IPS-18a (cell line): ENCODE measurements around the gene NTRK1.

Source experiments
- H3K27ac ChIP-seq: one replicate; pipeline ENCODE4 v1.5.1; 2013; ENCODE audit warnings: low read length
- H3K27me3 ChIP-seq: one replicate; pipeline ENCODE4 v1.6.1; 2013; ENCODE audit warnings: mild to moderate bottlenecking, low read length; ENCODE audit not compliant: control insufficient read depth, insufficient read depth
- H3K36me3 ChIP-seq: one replicate; pipeline ENCODE4 v1.6.1; 2013; ENCODE audit warnings: low read depth, low read length; ENCODE audit not compliant: control insufficient read depth
- H3K4me1 ChIP-seq: one replicate; pipeline ENCODE4 v1.6.1; 2013; ENCODE audit warnings: low read depth, low read length; ENCODE audit not compliant: control insufficient read depth
- H3K4me3 ChIP-seq: one replicate; pipeline ENCODE4 v1.5.1; 2013; ENCODE audit warnings: low read length
- H3K9ac ChIP-seq: one replicate; pipeline ENCODE4 v1.6.1; 2013; ENCODE audit warnings: mild to moderate bottlenecking, low read length, moderate library complexity
- H3K9me3 ChIP-seq: one replicate; pipeline ENCODE4 v1.6.1; 2013; ENCODE audit warnings: low read depth, low read length; ENCODE audit not compliant: control insufficient read depth

Gene NTRK1

DNA sequence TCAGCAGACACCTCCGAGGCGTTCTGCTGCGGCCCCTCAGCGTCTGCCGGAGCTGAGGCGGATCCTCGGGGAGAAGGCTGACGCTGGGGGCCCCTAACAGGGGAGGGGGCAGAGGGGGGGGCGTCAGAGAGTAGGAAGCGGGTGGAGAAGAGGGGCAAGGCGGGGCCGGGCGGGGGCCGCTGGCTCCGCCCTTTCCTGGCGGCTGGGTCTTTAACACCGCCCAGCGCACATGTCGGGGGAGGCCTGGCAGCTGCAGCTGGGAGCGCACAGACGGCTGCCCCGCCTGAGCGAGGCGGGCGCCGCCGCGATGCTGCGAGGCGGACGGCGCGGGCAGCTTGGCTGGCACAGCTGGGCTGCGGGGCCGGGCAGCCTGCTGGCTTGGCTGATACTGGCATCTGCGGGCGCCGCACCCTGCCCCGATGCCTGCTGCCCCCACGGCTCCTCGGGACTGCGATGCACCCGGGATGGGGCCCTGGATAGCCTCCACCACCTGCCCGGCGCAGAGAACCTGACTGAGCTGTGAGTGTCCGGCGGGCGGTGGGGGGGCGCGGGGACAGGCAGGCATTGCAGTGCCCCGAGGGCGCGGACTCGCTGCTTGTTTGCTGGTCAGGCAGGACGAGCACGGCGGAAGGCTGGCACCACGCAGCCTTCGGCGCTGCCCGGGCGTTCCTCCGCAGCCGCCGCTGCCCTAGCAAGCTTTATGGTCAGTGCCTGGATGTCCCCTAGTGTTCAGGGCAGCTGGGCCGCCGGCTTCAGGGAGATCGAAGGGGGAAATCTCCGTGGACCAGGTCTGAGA lies at the start of gene NTRK1:
Gene NTRK1, plus strand, starts transcription at position 238 of the 796 bp plus-strand sequence. Its CDS starts 70 bp downstream, at position 308.
- H3K4me1 ChIP-seq: peaks cover 6% of the 10 kb centered on the region
- no peak within 1 kb of the TSS for H3K27ac ChIP-seq
- peaks cover 84% of the 10 kb centered on the region for H3K27me3 ChIP-seq
- H3K9ac ChIP-seq: no peak within 1 kb of the TSS
- H3K36me3 ChIP-seq: no peaks in the 10 kb centered on the region
- peak within 1 kb of the TSS; percentile 49 for H3K4me3 ChIP-seq
- no peaks in the 10 kb centered on the region for H3K9me3 ChIP-seq

DNA sequence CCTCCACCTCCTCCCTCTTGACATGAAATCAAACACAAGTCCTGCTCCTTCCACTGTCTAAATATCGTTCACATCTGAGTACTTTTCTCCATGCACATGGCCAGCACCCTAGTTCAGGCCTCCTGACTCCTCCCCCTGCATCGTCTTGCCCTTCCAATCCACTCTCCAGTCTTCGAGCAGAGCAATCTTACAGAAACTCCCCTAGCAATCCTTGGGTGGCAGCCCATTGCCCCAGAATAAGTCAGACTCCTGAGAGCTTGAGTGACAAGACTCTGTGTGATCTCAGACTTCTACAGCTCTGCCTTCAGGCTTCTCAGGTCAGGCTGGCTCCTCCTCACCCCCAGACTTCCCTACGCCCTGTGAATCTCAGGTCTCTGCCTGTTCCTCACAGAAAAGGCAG lies 49.5 kb upstream of the NTRK1 start:
- Histone ChIP-seq H3K27me3 (peaks cover 36% of the 10 kb centered on the region), H3K36me3 (no peaks in the 10 kb centered on the region), H3K27ac (no peak overlapping the region), H3K4me1 (peaks cover 4% of the 10 kb centered on the region), H3K9me3 (no peaks in the 10 kb centered on the region), H3K4me3 (no peak overlapping the region), H3K9ac (no peak overlapping the region)

DNA sequence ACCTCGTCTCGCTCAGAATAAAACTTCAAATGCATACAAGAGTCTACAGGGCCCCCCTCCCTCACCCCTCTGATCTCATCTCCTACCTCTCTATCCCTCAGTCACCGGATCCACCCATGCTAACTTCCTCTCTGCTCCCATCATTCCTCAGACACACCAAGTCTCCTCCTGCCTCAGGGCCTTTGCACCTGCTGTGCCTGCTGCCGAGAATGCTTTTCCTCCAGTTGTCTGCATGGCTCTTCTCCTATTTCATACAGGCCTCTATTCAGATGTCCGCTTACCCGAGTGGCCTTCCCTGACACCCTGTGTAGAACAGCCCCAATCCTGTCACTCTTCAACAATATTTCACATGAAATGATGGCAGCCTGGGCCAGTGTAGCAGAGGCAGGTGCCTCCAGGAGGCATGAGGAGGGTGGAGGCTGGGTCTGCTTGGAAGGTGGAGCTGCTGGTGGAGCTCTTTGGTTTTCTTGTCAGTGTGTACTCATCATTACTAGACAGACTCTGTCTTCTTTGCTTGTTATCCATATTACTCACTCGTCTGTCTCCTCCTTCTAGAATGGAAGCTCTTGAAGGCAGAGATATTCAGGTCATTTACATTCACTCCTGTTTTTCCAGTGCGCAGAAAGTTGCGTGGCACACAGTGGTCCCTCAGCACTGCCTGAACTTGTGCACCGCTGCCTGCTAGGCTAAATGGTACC lies 48.2 kb upstream of the NTRK1 start:
- Histone ChIP-seq H3K9ac (no peak overlapping the region), H3K4me1 (peaks cover 4% of the 10 kb centered on the region), H3K4me3 (no peak overlapping the region), H3K36me3 (no peaks in the 10 kb centered on the region), H3K9me3 (no peaks in the 10 kb centered on the region), H3K27me3 (peaks cover 38% of the 10 kb centered on the region), H3K27ac (no peak overlapping the region)

DNA sequence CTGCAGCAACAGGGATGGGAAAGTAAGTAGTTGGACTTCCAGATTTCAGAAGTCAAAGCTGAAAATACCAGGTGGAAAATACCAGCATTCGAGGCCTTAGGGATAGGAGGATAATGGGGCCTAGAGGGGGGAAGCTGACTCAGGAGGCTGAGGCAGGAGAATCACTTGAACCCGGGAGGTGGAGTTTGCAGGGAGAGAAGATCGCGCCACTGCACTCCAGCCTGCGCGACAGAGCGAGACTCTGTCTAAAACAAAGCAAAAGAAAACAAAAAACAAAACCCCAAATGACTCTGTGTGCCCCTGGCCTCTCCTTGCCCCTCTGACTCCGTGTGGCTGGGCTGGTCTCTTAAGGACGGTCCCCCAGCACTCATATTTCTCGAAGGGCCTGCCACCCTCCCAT lies 47.4 kb upstream of the NTRK1 start:
- no peaks in the 10 kb centered on the region for H3K9me3 ChIP-seq
- H3K4me3 ChIP-seq: peak overlapping the region; percentile 54
- H3K36me3 ChIP-seq: no peaks in the 10 kb centered on the region
- H3K27ac ChIP-seq: no peak overlapping the region
- H3K27me3 ChIP-seq: peaks cover 38% of the 10 kb centered on the region
- H3K4me1 ChIP-seq: peaks cover 4% of the 10 kb centered on the region
- H3K9ac ChIP-seq: peak overlapping the region; percentile 52

DNA sequence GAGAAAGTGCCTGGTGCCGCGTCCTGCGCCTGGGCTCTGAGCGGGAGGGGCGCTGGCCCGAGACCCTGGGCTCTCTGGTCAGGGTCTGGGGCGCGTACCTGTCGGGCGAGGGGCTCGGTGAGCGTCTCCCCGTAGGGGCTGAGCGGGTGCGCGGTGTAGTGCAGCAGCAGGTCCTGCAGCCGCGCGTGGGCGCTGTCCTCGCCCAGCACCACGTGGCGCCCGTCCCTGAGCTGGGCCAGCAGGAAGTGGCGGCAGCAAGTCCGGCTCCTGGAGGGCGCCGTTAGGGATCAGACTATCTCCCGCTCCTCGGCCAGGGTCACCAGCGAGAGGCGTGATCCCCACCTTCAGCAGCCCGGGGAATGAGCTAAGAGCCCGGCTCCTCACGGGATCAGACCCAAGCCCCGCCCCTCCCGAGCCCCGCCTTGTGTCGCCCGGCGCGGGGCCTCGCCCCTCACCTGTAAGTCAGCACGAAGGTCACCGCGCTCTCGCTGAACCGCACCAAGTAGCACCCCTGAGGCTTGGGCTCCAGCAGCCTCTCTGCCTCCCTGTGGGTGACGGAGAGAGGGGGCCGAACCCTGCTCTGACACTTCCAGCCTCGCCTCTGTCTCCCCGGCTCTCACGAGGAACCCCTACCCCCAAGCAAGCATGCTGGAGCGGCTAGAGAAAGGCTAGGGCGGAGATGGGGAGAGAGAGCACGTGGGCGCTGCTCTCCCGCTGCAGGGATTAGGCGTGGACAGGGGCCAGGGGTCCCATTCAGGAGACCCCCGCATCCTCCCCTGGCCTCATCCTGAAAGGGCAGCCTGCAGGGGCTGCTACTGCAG lies 46.7 kb upstream of the NTRK1 start:
- Histone ChIP-seq H3K36me3 (no peaks in the 10 kb centered on the region), H3K9ac (peak overlapping the region; percentile 52), H3K27me3 (peaks cover 38% of the 10 kb centered on the region), H3K4me1 (peaks cover 4% of the 10 kb centered on the region), H3K4me3 (peak overlapping the region; percentile 54), H3K9me3 (no peaks in the 10 kb centered on the region), H3K27ac (no peak overlapping the region)

DNA sequence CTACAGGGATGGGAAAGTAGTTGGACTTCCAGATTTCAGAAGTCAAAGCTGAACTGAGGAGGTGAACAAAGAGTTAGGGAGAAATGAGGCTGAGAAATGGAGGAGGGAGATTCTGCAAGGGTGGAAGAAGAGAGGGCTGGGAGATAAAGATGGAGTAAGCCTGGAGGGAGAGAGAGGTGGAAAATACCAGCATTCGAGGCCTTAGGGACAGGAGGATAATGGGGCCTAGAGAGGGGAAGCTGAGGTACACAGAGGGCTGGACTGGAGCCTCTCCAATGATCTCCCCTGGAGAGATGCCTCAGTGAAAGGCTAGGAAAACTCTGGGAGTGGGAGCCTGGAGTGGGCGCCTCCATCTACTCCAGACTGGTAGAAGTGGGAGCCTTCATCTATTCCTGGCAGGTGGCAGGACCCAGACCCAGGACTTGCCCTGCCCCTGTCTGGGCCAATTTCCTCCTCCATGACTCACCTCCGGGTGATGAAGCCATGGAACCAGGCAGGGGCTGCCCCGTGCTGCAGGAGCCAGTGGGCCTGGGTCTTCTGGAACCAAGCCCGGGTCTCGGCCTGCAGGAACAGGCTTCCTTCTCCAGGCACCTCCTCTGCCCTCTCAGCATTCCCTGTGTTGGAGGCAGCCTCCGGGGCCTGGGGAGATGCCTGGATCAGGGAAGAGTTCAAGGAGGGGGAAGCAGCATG lies 45.9 kb upstream of the NTRK1 start:
- H3K27me3 ChIP-seq: peaks cover 38% of the 10 kb centered on the region
- peaks cover 4% of the 10 kb centered on the region for H3K4me1 ChIP-seq
- H3K4me3 ChIP-seq: peak overlapping the region; percentile 54
- no peaks in the 10 kb centered on the region for H3K9me3 ChIP-seq
- no peak overlapping the region for H3K9ac ChIP-seq
- no peak overlapping the region for H3K27ac ChIP-seq
- H3K36me3 ChIP-seq: no peaks in the 10 kb centered on the region

DNA sequence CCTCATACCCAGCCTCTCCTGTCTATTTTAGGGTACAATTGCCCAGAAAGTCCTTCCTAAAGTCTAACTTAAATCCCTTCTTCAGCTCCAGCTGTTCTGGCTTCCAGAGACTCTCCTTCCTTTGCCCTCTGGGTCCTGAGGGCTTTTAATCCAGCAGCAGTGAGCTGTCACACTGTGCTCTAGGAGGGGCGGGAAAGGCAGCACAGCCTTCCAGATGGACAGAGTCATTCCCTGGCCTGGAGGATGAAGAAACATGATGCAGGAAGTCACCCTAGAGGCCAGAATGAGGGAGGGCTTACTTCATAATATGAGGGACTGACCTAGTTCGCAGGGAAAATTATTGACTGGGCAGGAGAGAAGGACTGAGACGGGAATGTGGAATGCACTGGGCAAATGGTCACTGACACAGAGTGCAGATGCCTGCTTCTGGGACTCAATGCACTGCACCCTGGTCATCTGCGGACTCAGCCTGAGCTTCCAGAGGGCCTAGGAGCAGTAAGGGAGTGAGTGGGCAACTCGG lies 45.3 kb upstream of the NTRK1 start:
- H3K36me3 ChIP-seq: no peaks in the 10 kb centered on the region
- H3K9ac ChIP-seq: no peak overlapping the region
- H3K4me3 ChIP-seq: no peak overlapping the region
- no peak overlapping the region for H3K27ac ChIP-seq
- H3K4me1 ChIP-seq: peaks cover 4% of the 10 kb centered on the region
- no peaks in the 10 kb centered on the region for H3K9me3 ChIP-seq
- H3K27me3 ChIP-seq: peaks cover 38% of the 10 kb centered on the region

DNA sequence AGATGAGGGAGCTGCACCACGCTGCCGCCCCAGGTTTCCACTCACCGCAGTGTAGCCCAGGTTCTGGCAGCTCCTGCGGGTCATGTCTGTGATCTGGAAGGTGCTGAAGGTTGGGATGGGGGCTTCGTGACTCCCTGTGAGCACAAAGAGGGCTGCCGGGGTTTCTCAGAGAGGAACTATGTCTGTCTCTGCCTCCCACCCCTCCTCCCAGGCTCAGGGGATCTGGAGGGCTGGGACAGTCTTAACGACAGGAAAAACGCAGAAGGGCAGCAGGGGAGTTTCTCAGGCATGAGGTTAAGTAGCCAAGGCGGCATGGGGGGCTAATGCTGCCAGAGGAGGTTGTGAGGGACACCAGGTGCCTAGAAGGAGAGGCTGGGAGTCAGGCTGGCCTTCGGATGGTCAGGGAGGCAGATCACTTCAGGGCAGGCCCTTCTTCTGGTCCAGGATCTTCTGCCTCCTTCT lies 44.7 kb upstream of the NTRK1 start:
- Histone ChIP-seq H3K27ac (no peak overlapping the region), H3K9ac (no peak overlapping the region), H3K9me3 (no peaks in the 10 kb centered on the region), H3K4me1 (peaks cover 4% of the 10 kb centered on the region), H3K4me3 (no peak overlapping the region), H3K27me3 (peaks cover 41% of the 10 kb centered on the region), H3K36me3 (no peaks in the 10 kb centered on the region)

DNA sequence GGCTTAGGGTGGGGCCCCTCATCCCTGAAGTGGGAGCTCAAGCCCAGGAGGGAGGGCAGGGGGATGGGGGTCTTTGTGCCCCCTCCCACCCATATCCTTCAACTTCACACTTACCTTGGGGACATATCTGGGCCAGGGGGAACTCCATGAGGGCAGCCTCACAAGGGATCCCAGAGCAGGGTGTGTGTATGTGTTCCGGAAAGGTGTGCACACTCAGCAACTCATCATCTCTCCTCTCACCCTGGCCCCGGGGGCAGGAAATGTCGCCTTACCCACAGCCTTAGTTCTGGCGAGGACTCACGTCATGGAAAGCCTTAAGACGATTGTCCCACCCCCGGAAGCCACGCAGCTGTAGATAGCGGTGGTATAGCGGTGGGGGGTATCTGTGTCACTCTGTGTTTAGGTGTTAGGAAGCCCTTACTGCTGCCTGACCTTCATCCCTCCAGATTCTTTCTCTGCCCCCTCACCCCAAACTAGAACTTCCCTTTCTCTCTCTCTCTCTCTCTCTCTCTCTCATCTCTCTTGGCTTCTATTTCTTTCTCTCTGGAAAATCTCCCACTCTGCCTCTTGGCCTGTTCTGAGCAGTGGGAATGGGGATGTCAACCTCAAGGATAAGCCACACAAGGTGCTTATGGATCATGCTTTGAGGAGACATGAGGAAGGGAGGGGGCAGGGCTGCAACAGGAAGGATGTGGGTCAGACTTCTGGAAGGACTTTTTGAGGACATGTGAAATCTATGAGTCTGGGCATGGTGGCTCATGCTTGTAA lies 43.9 kb upstream of the NTRK1 start, which contains the start of gene SH2D2A:
Gene SH2D2A, minus strand, starts transcription at position 288 of the 768 bp plus-strand sequence. Its CDS starts 140 bp downstream, at position 148.
- Histone ChIP-seq H3K27me3 (peaks cover 43% of the 10 kb centered on the region), H3K4me1 (peaks cover 4% of the 10 kb centered on the region), H3K4me3 (no peak within 1 kb of the TSS), H3K9ac (no peak within 1 kb of the TSS), H3K9me3 (no peaks in the 10 kb centered on the region), H3K27ac (no peak within 1 kb of the TSS), H3K36me3 (no peaks in the 10 kb centered on the region)

DNA sequence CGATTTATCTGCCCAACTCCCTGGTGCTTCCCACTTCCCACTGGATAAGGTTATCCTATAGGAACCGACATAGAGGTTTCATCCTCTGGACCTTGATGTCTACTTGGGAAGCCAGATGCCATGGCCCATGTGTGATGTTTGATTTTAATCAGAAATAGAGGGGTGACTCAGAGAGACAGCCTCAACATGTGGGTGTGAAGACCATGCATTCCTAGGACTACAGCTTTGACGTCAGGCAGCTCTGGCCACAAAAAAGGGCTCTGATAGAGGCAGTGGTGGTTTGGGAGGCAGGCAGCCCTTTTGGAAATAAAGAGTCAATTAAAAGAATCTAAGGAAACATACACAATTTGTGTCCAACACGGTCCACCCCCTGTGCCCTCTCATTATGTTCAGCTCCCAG lies 38.9 kb upstream of the NTRK1 start:
- peaks cover 4% of the 10 kb centered on the region for H3K27me3 ChIP-seq
- no peak overlapping the region for H3K9ac ChIP-seq

More for the DNA sequence above, 38.9 kb upstream of the NTRK1 start:
- no peaks in the 10 kb centered on the region for H3K4me1 ChIP-seq
- no peaks in the 10 kb centered on the region for H3K9me3 ChIP-seq
- H3K36me3 ChIP-seq: no peaks in the 10 kb centered on the region
- no peak overlapping the region for H3K27ac ChIP-seq
- no peak overlapping the region for H3K4me3 ChIP-seq
